HL-60 (cell line): ENCODE data around the gene EYA2.

ENCODE experiments used
- DNase-seq, 2 experiments: peaks; one replicate each; pipeline ENCODE4 v3.0.0-alpha.2; 2010 to 2020; ENCODE audit warnings: low read depth in 1 of 2, low spot score in 1 of 2
- H3K27ac ChIP-seq: fragments of 250-450 bp; sonication (Bioruptor Pico); replicated peaks from 2 replicates; pipeline ENCODE4 v1.5.1; 2020; ENCODE audit warnings: mild to moderate bottlenecking, moderate library complexity
- H3K27me3 ChIP-seq: fragments of 250-450 bp; sonication (Bioruptor Pico); 2 replicates; pipeline ENCODE4 v1.5.1; 2021; ENCODE audit warnings: mild to moderate bottlenecking, moderate library complexity; ENCODE audit not compliant: insufficient read depth, poor library complexity, severe bottlenecking
- H3K4me3 ChIP-seq: replicated peaks from 2 replicates; pipeline ENCODE4 v1.5.1; 2011; ENCODE audit warnings: mild to moderate bottlenecking, control low read depth, low read length; ENCODE audit not compliant: insufficient read depth
- GABPA ChIP-seq: IDR thresholded peaks from 2 replicates; pipeline ENCODE4 v1.6.1; 2012; ENCODE audit warnings: low read depth
- POLR2AphosphoS5 ChIP-seq: IDR thresholded peaks from 2 replicates; pipeline ENCODE4 v1.6.1; 2012; ENCODE audit warnings: low read depth
- REST ChIP-seq: IDR thresholded peaks from 2 replicates; pipeline ENCODE4 v1.6.1; 2012; ENCODE audit warnings: low read depth; ENCODE audit not compliant: insufficient replicate concordance
- SPI1 ChIP-seq: IDR thresholded peaks from 2 replicates; pipeline ENCODE4 v1.6.1; 2012; ENCODE audit warnings: low read depth, mild to moderate bottlenecking, borderline replicate concordance
- TF ChIP-seq, protein P1 (sequence below): IDR thresholded peaks from one replicate; pipeline ENCODE4 v1.5.1; 2011; ENCODE audit warnings: low read length, control low read depth, inconsistent platforms; ENCODE audit not compliant: insufficient read depth

The EYA2 gene

GRCh38 chr20:46903937-46904336 lies 9.3 kb downstream of the EYA2 start:
- TF ChIP-seq, protein P1, sequence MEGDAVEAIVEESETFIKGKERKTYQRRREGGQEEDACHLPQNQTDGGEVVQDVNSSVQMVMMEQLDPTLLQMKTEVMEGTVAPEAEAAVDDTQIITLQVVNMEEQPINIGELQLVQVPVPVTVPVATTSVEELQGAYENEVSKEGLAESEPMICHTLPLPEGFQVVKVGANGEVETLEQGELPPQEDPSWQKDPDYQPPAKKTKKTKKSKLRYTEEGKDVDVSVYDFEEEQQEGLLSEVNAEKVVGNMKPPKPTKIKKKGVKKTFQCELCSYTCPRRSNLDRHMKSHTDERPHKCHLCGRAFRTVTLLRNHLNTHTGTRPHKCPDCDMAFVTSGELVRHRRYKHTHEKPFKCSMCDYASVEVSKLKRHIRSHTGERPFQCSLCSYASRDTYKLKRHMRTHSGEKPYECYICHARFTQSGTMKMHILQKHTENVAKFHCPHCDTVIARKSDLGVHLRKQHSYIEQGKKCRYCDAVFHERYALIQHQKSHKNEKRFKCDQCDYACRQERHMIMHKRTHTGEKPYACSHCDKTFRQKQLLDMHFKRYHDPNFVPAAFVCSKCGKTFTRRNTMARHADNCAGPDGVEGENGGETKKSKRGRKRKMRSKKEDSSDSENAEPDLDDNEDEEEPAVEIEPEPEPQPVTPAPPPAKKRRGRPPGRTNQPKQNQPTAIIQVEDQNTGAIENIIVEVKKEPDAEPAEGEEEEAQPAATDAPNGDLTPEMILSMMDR = no peak
- TF ChIP-seq GABPA = no peak
- TF ChIP-seq REST = no peak
- TF ChIP-seq POLR2AphosphoS5 = no peak
- no peak for TF ChIP-seq SPI1
- no peak for DNase-seq
- H3K27ac ChIP-seq = no peak overlapping the region
- H3K27me3 ChIP-seq = peaks cover 4% of the 10 kb centered on the region
- H3K4me3 ChIP-seq = no peak overlapping the region

- H3K27me3 ChIP-seq = peaks cover 2% of the 10 kb centered on the region
- H3K4me3 ChIP-seq = no peak overlapping the region
- no peak overlapping the region for H3K27ac ChIP-seq
- TF ChIP-seq POLR2AphosphoS5 = no peak
- TF ChIP-seq SPI1 = no peak
- TF ChIP-seq REST = no peak
- no peak for DNase-seq
Observed at GRCh38 chr20:46905364-46906125, 10.9 kb downstream of the EYA2 start.

DNA sequence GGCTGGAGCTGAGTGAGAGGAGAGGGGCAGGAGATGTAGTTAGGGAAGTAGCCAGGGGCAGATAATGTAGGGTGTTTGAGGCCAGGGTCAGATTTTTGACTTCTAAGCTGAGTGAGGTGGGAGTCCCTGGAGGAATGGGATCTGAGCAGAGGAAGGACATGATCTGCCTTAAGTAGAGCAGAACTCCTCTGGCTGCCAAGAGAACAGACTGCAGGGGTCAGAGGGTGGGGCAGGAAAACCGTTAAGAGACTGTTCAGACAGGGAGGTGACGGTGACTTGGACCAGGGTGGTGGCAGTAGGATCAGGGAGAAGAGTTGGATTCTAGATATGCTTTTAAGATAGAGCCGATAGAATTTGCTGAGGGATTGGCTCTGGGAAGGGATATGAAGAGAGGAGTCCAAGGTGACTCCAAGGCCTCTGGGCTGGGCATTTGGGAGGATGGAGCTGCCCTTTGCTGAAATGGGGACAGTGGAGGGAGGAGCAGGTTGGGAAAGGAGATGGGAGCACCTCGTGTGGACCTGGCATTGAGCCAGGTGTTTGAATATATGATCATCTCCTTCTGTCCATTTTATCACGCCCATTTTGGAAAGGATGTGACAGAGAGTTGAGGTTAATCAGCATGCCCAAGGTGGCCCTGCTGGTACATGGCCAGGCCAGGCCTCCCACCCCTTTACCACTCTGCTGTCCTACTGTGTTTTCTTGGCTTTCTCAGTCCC lies 18.8 kb downstream of the EYA2 start:
- Histone ChIP-seq H3K27ac (no peak overlapping the region), H3K27me3 (no peaks in the 10 kb centered on the region), H3K4me3 (no peak overlapping the region)
- TF ChIP-seq GABPA (no peak), SPI1 (no peak), REST (no peak), POLR2AphosphoS5 (no peak)
- TF ChIP-seq, protein P1 = no peak
- no peak for DNase-seq
